Hematopoietic multipotent progenitor cell (in vitro differentiated cells): Measurements from ENCODE around the gene HSPA12A. TPM values are rescaled to one million over a fixed set of nuclear protein-coding genes. Genes with fewer than 3 reads are reported as not detected.

Experiments used
- DNase-seq, 3 donors: peaks; one replicate each; pipeline ENCODE4 v3.0.0-alpha.2; 2011 to 2015; ENCODE audit warnings: low read depth in 2 of 3, low spot score in 2 of 3
- total RNA-seq: library from RNA; depleted of rRNA; stranded (reverse); fragments of >200 nt; gene quantifications from one replicate; pipeline ENCODE4 v1.2.3, GENCODE V29; 2012

The HSPA12A gene
- total RNA-seq, 1 donor: 0.54 TPM

DNA sequence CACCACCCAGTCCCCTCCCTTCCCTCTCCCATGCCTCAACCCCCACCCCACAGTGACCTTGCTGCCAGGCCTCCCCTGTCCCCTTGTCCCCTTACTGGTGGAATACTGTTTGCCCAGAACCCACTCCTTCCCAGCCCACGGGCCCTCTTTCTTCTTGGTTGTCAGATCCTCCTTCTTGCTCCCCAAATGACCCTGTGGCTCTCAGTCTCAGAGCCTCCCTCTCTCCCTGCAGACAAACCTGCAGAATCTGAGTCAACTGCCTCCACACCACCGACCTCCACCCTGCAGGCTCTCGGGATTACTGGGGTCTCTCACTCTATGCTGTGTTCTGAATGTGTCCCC, 47.5 kb downstream of the HSPA12A start:
- no peak for DNase-seq

DNA sequence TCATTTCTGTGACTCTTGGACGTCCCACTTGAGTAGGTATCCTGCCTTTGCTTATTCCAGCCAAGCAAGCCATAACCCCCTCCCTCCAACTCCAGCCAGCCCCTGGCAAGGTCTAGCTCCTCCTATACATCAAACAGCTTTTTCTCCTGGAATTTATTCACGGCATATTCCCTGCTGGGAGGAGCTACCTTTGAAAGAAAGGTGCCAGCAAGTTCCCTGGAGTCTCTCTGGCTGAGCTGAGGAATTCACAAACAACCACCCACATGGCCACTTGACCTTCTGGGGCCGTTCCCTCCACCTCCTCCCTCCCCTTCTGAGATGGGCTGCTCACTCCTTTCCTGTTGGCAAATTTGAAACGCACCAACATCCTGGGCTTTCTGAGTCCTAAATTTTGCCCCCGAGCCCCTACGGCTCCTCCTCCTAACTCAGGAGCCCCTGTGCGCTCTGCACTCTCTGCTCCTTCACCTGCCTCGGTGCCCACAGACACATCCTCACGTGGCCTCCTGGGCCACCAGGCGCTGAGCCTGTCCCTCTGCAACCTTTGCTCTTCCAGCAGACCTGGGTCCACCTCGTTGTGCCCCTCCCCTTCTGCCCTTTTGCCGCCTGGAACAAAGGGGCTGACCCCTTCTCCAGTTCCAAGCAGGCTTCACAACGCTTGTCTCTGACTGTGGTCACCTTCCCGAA, 48.0 kb downstream of the HSPA12A start:
- DNase-seq: no peak

DNA sequence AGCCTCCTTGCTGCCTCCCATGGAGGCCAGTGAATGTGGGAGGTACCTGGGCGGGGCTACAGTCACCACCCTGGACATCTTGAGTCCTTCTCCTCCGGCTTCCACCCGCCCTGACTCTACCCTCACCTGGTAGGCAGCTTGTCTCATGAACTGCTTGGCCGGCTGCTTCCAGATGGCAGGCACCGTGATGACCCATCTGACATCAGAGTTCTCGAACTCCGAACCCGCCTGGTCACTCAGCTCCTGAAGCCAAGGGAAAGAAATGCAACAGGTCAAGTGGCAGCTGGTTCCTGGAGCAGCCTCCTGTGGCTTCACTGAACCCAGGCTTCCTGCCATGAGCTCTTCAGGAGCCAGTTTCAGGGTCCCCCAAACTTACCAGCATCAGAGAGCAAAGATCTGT, 50.1 kb downstream of the HSPA12A start:
- no peak for DNase-seq

DNA sequence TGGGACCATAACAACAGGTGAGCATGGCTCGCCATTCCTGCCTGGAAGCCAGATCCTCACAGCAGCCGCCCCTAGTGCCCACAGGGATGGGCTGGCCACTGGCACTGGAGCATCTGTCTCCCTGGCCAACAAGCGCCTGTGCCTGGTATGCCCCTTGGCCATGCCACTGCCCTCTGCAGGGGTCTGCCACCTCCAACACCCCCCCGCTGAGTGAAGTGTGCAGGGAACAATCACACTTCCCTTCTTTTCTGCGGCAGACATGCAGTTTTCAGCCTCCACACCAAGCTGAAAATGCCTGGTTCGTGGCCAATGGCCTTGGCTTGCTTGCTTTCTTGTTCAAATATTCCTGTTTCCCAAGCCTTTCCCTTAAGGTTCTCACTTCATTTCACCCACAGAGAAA, 50.7 kb downstream of the HSPA12A start:
- no peak for DNase-seq

DNA sequence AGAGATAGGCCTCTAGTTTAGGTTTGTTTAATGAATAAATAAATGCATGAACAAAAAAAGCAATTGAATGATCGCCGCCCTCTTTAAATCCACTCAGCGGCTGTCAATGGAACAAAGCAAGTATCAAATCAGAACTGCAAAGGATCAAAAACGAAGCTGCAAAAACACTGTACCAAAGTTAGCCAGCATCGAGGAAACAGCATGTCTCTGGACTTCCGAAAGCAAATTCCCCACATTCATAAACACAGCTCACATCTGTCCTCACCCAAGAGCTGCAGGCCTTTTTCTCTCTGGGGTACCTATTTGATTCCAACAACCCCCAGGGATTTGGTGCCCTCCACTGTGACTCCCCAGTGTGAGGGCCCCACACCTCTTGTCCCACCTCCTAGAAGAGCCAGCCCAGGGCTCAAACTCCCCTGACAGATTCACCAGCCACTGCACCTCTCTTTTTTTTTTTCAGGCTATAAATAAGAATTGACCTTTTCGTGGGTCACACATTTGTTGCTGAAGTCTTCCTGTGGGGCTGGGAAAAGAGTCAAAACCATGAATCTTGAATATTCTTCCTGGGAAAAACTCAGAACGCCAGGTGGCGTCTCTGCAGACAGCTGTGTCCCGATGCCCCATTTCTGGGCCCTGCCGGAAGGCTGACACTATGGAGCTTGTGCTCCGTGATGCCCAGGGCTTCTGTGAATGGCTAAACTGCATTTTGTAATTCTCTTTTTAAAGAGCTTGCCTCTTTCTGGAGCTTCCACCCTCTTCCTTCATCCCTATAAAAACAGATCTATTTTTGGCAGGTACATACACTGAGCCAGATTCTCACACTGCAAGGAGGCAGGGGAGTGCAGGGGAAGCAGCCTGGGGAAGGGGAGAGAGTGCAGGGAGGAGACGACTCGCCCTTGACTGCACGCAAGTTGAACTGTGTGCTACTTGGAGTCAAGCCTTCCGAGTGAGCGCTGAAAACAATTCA, 51.7 kb downstream of the HSPA12A start:
- no peak for DNase-seq

DNA sequence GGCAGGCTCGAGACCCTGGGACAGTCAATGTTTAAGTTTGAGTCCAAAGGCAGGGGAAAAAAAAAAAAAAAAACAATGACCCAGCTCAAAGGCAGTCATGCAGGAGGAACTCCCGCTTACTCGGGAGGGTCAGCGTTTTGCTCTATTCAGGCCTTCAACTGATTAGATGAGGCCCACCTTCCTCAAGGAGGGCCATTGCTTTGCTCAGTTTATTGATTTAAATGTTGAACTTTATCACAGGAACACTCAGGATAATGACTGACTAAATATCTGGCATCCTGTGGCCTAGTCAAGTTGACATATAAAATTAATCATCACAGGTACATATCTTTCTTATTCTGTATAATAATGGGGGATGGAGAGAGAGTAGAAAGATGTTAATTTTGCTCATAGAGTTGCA, 52.6 kb downstream of the HSPA12A start:
- DNase-seq: no peak

DNA sequence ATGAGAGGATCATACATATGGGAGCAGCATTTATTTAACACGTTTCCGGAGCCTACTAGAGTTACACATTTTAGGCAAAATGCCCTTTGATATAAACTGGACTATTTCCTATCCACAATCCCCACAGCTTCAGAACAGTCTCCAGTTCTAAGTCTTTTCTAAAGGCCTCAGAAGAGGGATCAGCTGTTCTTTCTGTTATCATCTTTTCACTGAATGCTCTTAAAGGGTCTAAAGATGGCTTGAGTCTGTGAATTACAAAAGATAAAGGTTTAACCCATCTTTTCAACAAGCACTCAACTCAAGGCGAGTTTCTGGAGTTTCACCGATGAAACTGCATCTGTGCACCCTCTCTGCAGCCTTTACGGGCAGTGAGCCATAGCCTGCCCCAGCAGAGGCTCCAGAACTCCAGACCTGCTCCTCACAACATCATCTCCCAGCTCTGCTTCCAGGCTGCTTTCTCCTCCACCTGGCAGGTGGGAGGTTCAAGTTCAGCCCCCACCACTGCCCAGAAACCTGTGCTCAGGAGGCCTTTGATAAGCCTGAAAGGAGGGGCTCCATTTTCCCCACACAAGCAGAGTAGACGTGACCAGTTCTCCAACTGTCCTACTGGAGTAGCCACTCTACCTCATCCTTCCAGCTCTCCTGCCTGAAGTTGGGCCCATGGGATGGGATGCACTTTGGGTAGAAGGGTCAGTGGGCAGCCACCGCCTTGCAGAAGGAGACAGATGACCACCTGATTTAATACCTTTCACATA, 53.4 kb downstream of the HSPA12A start:
- no peak for DNase-seq

DNA sequence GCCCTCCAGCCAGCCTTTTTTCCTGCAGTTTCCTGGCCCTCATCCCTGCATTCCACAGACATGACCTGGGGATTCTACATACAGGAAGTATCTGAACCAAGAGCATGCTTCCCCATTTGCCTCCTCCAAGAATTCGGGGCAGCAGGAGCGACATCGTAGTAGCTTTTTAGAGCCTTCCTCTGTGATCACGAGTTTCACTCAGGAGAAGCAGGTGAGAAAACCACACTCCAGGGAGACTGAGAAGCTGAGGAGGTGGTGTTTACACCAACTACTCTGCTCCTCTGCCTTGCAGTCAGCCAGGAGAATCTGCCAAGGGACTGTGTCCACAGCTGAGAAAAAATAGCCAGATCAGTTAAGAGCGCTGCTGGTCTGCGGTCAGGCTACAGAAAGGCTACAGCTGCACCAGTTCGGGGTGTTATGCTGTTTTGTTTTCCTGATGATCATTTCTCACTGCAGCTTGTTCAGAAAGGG, 54.1 kb downstream of the HSPA12A start:
- no peak for DNase-seq

DNA sequence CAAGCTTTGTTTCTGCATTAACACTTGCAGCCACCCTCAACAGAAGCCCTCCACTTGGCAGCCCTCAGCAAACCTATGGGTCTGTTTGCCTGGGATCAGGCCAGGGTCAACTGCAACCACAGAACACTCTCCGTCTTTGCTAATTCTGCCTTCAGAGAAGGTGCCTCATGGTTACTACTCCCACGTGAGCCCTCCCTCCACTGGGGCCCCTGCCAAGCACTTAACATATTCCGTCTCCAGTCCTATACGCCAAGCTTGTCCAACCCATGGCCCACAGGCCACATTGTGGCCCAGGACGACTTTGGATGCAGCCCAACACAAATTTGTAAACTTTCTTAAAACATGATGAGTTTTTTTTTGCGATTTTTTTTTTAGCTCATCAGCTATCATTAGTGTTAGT, 54.7 kb downstream of the HSPA12A start:
- DNase-seq: no peak

DNA sequence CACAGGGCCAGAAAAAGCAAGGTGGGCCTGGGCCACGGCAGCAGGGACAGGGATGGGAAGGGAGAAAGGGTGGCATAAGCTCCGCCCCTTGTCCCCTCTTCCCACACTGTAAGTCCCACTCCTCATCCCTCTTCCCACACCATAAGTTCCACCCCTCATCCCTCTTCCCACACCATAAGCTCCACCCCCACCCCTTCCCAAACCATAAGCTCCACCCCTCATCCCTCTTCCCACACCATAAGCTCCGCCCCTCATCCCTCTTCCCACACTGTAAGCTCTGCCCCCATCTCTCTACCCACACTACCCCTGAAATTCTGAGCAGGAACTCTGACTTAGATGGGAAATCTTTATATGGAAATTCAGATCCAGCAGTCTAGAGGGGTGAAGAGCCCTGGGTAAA, 55.7 kb downstream of the HSPA12A start:
- DNase-seq: no peak

DNA sequence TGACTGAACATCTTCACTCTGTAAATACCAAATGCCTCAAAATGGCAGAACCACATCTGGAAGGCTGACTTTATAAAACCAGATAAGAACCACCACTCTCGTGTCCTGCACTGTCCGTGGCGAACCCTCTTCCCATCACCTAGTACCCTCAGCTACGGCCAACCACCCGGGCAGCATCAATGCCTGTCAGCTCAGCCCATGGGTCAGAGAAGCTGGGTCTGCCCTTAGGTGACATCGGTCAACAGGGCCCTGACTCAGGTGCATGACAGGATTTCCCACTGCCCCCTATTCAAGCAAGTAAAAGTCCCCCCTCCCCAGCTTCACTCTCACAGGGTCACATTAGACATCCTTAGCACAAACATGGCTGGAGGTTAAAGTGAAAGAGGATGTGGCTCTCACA, 56.6 kb downstream of the HSPA12A start:
- DNase-seq: no peak

DNA sequence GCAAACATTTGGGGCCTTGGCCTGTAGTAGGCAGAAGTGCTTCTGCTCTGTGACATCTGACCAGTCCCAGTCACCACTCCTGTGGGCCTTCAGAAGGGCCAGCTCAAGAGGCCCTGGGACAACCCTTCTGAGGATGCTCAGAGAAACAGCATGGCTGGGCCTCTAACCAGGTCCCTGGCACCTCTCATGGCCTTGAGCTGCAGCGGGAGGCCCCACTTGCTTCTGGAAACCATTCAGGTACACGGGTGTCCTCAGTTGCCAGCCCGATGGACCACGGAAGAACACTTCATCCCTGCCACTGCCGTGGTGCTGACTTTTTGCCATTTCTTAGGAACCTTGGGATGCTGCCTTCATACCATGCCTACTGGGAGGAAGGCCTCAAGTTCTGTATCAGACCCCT, 57.6 kb downstream of the HSPA12A start:
- DNase-seq: no peak

DNA sequence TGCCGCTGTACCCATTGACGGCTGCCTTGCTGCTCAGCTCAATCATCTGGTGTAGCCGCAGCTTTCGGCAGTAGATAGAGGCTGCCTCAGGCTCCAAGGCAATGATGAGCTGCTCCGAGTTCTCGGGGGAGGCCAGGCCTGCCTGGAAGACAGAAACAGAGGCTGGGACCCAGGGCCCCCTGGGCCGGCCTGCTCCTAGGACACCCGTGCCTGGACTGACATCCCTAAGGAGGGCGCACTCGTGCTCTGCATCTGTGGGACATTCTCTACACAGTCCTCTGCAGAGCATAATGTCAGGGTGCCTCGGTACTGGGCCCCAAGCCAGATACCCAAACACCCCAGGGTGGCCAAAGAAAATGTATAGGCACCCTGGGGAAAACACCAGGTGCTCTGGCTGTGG, 58.5 kb downstream of the HSPA12A start:
- no peak for DNase-seq

DNA sequence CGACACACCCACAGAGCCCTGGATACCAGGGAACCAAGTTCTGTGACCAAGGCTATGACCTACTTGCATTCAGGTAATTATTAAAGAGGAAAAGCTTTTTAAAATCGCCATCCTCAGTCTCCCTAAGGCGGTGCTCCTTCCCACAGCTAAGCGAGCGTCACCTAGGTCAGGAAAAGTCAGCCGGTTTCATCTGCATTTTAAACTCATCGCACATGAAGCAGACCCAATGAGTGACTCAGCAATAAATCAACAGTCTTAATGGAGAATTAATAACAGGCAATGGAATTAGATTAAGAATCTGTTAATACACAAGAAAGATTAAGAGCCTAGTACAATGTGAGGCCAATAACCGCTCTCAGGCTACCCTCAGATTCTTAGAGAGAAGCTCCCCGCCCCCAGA, 59.2 kb downstream of the HSPA12A start:
- DNase-seq: no peak

DNA sequence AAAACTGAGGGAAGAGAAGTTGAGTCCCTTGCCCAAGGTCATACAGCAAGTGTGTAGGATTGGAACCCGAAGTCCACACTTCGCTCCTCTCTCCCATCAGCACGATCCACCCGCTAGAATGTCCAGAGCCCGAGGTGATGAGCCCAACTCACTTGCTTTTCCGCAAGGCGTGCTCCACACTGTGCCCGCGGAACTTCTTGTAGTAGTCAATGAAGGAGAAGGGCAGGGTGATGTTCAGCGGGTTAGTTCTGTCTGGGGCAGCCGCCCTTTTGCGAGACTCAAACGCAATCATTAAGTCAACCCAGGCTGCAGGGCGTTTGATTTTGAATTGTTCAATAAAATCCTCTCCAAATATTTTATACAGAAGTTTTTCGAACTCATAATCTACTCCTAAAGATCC, 63.0 kb downstream of the HSPA12A start:
- no peak for DNase-seq

DNA sequence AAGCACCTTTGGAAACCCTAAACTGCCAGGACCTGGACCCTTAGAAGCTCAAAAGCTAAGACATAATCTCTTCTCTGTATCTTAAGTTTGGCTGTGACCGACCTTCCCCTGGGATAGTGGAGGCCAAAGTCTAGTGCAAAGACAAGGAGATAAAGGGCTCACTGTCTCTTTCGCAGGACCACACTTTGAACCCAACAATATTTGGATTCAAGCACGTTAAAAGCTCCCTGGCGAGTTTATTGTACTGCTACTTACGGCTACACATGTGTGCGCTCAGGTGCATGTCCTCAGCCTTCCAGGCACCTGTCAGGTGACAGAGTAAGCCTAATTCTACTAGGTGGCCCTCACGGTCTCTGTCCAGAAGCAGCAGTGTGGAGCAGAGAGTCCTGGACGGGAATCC, 65.7 kb downstream of the HSPA12A start:
- DNase-seq: no peak

DNA sequence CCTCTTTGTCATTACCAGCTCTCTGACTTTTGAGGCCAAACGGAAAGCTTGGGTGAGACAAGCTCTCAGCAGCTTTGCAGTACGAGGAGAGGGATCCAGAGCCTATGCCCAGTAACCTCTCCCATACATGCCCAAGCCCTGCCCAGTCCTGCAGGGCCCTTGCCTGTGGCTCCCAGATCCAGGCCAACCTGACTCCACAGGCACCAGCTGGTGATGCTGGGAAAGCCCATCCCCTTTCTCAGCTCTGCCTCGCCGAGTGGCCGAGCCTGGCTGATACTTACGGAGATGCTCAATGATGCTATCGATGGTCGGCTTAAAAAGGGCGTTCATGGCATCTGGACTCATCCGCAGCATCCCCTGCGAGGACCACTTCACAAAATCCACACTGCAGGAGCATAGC, 66.2 kb downstream of the HSPA12A start:
- DNase-seq: no peak

DNA sequence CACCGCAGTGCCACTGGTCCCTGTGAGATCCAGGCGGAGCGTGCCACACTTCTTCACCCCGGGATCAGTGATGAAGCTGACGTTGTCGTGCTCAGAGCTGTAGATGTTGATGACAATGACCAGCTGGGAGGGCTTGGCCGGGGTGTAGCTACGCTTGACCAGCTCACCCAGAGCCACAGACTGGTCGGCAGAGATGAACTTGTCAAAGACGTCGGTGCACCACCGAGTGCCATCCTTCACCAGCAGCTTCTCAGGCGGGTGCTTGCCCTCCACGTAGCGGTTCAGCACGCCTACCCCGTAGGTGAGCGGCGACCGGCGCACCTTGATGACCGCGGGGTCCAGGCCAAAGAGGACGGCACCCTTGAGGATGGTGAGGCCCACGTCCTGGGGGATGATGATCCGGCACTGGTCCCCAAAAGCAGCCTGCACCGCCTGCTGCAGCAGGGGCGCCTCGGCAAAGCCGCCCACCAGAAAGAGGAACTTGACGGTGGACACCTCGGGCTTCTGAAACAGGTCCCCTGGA, 67.4 kb downstream of the HSPA12A start:
- DNase-seq: no peak

DNA sequence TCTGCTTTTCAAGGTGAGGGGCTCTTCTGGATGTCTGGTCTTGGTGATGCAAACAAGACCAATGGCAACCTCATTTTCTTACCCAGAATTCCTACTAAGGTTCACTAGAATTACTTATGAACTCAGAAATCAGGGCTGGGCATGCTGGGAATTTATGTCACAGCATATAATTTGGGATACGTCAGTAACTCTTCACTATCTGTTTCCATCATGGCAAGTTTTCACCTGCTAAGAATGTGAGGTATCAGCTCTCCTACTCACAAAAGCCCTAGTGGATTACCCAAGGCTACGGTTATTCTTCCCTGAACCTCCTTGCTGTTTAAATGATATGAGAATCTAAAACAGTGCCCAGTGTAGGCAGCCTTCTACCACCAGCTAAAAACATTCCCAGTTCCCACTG, 68.5 kb downstream of the HSPA12A start:
- no peak for DNase-seq

DNA sequence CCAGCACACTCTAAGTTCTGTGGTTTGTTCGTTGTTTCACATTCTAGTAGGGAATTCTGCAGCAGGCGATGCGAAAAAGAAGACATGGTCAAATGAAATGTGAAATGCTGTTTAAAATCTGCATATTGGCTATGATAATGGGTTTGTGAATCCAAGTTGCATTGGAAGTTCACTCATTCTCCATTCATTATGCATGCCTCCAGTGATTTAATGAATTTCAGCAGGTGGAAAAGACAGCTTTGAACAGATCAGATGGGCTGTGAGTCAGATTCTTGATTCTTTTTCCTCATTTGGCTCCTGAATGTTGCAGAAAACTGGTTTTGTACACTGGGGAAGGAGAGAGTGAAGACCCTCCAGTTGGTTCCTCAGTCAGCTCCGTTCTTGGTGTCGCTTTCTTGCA, 69.5 kb downstream of the HSPA12A start:
- no peak for DNase-seq

DNA sequence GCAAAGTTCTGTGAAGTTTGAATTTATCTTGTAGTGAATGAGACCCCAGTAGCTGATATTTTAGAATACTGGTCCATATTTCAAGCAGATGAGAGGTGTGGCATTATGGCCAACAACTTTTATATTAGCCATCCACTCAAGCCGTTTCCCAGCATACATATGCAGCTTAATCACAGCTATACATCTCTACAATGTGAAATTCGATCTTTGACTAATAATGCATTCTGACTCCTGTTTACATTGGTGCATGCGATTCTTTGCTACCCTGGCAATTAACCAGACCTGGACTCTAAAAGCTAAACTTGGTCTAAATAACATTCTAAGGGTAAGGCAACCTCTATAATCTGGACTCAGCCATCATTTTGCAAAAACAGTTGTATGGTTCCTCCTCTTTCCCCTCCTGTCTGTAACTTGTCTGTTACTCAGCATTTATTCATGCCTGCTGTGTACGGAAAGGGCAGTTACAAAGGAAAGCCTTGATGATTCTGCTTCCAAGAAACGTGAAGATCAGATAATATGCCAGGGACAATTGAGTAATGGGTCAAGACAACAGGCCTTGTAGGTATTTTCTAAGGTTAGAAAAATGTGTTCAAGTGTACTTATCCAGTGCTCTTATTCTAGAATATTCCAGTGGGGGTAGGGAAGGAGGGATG, 71.0 kb downstream of the HSPA12A start:
- DNase-seq: no peak
